ENCODE measurements around the gene GRAP2. TPM values are rescaled to one million over a fixed set of nuclear protein-coding genes. Genes with fewer than 3 reads are reported as not detected.

GRAP2 gene
- total RNA-seq, 3 donors from 2014 or later: 3.4 to 5.5 (median 4.2) TPM

DNA sequence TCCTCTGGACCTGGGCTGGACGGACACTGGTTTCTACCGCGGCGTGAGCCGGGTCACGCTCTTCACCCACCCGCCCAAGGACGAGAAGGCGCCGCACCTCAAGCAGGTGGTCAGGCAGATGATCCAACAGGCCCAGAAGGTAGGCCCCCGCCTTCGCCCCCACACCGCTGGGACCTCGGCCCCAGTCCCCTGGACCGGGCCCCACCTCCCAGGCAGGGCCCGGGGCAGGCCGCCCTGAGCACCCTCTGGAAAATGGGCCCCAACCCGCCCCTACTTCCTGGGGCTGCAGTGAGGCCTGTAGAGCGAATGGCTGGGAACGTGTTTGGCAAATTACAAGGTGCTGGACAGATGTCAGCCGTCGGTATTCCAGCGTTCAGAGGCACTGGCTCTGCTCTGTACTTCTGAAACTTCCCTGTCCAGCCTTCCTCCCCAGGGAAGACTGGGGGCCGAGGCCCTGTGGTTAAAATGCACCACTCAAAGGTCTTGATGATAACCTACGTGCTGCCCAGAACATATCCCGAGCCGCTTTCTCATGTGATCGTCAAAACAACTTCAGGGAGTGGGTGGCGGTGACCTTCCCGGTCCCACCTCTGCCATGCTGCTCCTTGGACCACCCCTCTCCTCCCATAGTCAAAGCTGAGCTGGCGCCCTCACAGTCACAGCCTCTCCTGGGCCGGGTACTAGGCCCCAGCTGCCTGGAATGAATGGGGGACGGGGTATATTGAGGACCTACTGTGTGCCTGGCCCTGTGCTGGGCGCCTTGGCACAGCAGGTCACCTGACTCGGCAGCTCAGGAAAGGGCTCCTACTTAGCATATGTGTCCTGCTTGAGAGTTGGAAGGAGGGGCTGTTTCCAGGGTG is 94.7 kb downstream of the GRAP2 start:
- TF ChIP-seq, protein P1, sequence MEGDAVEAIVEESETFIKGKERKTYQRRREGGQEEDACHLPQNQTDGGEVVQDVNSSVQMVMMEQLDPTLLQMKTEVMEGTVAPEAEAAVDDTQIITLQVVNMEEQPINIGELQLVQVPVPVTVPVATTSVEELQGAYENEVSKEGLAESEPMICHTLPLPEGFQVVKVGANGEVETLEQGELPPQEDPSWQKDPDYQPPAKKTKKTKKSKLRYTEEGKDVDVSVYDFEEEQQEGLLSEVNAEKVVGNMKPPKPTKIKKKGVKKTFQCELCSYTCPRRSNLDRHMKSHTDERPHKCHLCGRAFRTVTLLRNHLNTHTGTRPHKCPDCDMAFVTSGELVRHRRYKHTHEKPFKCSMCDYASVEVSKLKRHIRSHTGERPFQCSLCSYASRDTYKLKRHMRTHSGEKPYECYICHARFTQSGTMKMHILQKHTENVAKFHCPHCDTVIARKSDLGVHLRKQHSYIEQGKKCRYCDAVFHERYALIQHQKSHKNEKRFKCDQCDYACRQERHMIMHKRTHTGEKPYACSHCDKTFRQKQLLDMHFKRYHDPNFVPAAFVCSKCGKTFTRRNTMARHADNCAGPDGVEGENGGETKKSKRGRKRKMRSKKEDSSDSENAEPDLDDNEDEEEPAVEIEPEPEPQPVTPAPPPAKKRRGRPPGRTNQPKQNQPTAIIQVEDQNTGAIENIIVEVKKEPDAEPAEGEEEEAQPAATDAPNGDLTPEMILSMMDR (IDR thresholded peaks at IDR 0.05): no peak
- H3K4me1 ChIP-seq (ENCODE audit: low read depth): peaks cover 36% of the 10 kb centered on the region
- H3K4me3 ChIP-seq: peak overlapping the region; percentile 46
- H3K9me3 ChIP-seq: no peaks in the 10 kb centered on the region
- peak in 2 of 3 donors; percentile 35 to 43 for DNase-seq
- no peaks in the 10 kb centered on the region for H3K36me3 ChIP-seq (ENCODE audit: low read depth)
- ATAC-seq: peak; percentile 38
- intact Hi-C loops (cut with DNase I, micrococcal nuclease): no loop called here

DNA sequence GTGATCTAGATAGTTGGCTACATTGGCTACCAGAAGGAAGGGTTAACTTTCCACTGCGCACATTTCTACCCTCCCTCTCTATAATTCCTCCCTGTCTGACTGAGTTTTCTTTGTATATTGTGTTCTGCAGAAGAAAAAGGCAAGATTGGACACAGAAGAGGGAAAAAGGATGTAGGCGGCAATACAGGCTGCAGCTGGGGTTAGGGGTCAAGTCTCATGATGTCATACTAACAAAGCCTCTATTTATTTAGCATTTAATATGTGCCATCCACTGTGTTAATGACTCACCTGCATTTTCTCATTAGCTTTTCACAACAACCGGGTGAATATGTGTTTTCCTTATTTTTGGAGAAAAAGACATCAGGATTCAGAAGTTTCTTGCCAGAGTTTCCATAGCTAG is 95.8 kb downstream of the GRAP2 start:
- no peak for ATAC-seq
- TF ChIP-seq, protein P1 (IDR thresholded peaks at IDR 0.05): no peak
- H3K4me1 ChIP-seq (ENCODE audit: low read depth): peaks cover 36% of the 10 kb centered on the region
- H3K4me3 ChIP-seq: no peak overlapping the region
- intact Hi-C loops (cut with DNase I, micrococcal nuclease): no loop called here
- DNase-seq: no peak
- H3K36me3 ChIP-seq (ENCODE audit: low read depth): no peaks in the 10 kb centered on the region
- H3K9me3 ChIP-seq: no peaks in the 10 kb centered on the region

DNA sequence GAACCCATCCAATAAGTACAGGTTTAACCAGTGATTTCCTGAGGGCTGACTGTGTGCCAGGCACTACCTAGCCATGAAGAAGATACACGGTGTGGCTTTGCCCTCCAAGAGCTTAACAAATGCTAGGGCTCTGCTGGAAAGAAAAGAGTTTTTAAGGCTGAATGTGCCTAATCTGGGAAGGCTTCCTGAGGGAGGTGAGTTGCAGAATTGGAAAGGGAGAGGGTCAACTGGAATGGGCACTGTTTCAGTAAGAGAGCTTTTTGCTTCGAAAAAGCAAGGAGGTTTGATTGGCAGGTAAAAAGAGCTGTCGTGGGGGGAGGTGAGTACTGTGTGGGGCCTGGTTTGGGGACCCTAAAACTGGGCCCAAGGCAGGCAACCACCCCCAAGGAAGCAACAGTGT is 96.5 kb downstream of the GRAP2 start:
- ATAC-seq (no peak), DNase-seq (no peak)
- TF ChIP-seq, protein P1 (IDR thresholded peaks at IDR 0.05): no peak
- no peak overlapping the region for H3K4me3 ChIP-seq
- no peaks in the 10 kb centered on the region for H3K36me3 ChIP-seq (ENCODE audit: low read depth)
- H3K9me3 ChIP-seq: no peaks in the 10 kb centered on the region
- H3K4me1 ChIP-seq (ENCODE audit: low read depth): peaks cover 36% of the 10 kb centered on the region
- intact Hi-C loops (cut with DNase I, micrococcal nuclease): no loop called here

DNA sequence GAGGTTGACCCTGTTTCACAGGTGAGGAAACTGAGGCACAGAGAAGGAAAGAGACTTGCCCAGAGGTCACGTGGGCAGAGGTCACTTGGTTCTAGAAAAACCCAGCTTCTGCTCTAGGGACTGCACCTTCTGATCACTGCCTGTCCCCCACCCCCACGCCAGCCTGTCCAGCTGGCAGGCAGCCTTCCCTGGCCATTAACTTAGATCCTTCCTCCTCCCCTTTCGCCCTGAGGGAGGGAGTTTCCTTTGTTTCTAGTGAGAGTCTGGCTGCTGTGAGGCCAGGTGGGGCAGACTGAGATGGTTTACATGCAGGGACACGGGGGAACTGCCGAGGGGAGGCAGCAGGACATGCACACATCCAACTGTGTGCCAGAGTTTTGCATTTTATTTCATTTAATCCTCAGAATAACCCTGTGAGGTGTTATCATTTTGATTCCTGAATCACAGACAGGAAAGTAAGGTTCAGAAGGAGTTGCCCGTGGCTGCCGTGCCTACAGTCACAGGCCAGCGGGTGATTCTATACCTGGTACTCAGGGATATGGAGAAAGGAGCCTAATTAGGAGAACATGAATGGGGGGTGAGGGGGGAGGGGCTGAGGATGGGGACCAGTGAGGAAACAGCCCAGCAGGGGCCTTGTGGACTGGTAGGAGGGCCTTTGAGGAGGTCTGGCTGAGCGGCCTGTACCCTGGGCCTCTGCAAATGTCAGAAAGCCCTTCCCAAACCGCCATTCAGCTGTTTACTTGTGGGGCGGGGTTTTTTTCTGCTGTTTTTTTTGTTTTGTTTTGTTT is 97.2 kb downstream of the GRAP2 start:
- peaks cover 36% of the 10 kb centered on the region for H3K4me1 ChIP-seq (ENCODE audit: low read depth)
- intact Hi-C loops (cut with DNase I, micrococcal nuclease): no loop called here
- ATAC-seq: peak; percentile 69

DNA sequence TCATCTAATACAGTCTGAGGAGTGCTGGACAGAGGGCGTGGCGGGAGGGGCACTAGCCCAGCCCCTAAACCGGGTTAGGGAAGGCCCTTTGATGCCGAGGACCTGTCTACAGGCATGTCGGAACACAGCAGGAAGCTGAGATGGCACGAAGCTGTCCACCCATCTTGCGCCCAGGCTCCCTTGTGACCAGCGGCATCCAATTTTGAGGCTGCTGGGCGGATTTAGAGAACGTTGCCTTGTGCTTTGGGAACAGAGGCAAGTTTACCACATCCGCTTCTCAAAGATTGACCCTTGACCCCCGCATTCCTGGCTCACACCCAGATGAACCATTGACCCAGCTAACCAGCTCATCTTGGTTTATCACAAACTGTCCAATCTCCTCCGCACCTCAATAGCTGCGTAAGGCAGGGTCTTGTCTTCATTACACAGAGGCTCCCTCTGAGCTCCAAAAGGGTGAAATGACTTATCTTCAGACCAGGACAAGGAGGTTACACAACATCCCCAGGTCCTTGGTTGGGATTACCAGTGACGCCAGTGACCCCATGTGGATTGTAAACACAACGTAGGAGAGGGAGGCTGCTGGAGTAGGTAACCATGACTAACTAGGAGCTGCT is 98.4 kb downstream of the GRAP2 start:
- ATAC-seq (peak; percentile 17), DNase-seq (peak; percentile 33 to 76 (median 69))
- H3K4me3 ChIP-seq: no peak overlapping the region
- H3K9me3 ChIP-seq: no peaks in the 10 kb centered on the region
- intact Hi-C loops (cut with DNase I, micrococcal nuclease): no loop called here
- no peaks in the 10 kb centered on the region for H3K36me3 ChIP-seq (ENCODE audit: low read depth)
- TF ChIP-seq, protein P1 (IDR thresholded peaks at IDR 0.05): no peak
- H3K4me1 ChIP-seq (ENCODE audit: low read depth): peaks cover 32% of the 10 kb centered on the region

More for the DNA sequence above, 97.2 kb downstream of the GRAP2 start:
- no peaks in the 10 kb centered on the region for H3K36me3 ChIP-seq (ENCODE audit: low read depth)
- TF ChIP-seq, protein P1 (IDR thresholded peaks at IDR 0.05): no peak
- DNase-seq: peak; percentile 84 to 89 (median 86)
- H3K9me3 ChIP-seq: no peaks in the 10 kb centered on the region
- no peak overlapping the region for H3K4me3 ChIP-seq

Measured in mucosa of descending colon (tissue), 3 donors.